GM18526 (cell line): ENCODE measurements around the gene LYRM7.

Experiments used
- POLR2A ChIP-seq: IDR thresholded peaks from 3 replicates; pipeline ENCODE4 v1.6.1; 2011; ENCODE audit not compliant: insufficient read length; ENCODE audit errors: extremely low read depth

The LYRM7 gene

DNA sequence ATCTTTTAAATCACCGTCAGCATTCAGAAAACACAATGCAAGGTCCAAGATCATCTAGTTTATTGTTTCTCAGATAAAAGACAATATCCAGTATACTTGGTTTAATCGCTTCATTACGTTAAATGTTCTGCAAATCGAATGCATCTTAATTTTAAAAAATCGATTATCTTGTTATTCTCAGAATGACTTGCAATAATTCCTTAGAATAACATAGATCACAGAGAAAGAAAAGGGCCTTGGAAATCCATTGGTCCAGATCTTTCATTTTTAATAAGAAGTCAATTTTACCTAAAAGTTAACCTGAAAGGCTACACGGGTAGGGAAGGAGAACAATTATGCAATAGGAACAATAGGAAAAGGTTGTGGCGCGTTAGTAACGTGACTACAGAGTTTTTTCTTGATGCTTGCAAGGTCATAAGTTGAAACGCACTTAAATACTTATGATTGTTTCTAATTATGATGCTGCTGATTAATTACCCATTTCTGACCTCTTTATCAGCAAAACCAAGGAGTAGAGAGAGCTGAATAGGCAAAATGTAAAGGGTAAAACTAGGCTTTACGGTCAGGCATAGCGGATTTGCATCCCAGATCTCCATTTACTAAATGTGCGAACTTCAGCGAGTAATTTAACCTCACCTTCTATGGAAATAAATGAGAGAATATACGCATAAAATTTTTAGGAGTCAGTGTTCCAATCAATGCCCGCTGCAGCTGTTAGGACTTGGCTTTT is 769 bp upstream of the LYRM7 start:
- TF ChIP-seq POLR2A = no peak

- no peak for TF ChIP-seq POLR2A
These were observed 599 bp downstream of the LYRM7 start for GRCh38 chr5:131171276-131171810.

DNA sequence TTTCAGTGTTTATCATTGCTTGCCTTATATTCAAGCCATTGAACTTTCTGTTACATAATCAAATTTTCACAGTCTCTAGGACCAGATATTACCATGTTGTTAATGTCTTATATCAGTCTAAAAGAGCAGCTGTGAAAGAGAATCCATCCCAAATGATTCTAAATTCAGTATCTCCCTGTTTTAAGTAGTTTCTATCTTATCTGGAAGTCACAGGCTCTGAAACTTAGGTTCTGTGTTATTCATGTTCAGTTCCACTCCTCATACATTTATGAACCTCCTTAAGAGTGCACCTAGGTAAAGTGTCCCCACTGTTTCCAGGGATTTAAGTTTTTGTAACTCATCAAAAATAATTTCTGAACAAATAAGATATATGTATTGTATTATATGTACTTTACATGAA is 9.7 kb downstream of the LYRM7 start:
- no peak for TF ChIP-seq POLR2A

GRCh38 chr5:131182839-131183238 is 12.1 kb downstream of the LYRM7 start:
- TF ChIP-seq POLR2A = no peak

- no peak for TF ChIP-seq POLR2A
These were observed 14.9 kb downstream of the LYRM7 start for GRCh38 chr5:131185523-131186104.

GRCh38 chr5:131186561-131187256 is 16.0 kb downstream of the LYRM7 start:
- no peak for TF ChIP-seq POLR2A

DNA sequence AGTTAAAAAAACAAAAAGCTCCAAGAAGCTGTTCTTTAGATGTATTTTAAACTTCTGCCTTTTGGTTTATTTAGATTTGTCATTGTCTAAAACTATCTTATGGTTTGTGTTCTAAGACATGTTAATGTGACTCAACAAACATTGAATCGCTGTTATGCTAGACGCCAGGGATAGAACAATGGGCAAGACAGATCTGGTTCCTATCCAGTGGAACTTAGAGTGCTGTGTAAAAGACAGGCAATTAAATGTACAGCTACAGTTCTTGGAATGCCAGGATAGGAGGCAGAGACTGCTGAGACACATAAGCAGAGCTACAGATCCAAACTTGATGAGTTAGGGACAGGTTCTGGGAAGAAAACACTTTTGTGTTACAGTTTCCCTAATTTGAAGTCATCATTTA is 22.4 kb downstream of the LYRM7 start:
- TF ChIP-seq POLR2A = no peak

DNA sequence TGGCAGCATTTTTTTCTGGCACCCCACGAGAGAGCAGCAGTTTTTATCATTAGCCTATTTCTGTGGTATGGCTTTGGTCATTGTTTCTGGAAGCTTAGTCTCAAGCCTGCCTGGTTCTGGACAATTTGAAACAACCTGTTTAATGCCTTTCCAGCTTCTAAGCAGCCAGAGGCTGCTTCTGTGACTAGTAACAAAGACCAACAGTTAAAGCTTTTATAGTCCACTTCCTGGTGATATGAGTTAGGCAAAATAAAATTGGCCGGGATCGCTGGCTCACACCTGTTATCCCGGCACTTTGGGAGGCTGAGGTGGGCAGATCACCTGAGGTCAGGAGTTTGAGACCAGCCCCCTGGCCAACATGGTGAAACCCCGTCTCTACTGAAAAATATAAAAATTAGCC is 24.0 kb downstream of the LYRM7 start:
- TF ChIP-seq POLR2A = no peak

DNA sequence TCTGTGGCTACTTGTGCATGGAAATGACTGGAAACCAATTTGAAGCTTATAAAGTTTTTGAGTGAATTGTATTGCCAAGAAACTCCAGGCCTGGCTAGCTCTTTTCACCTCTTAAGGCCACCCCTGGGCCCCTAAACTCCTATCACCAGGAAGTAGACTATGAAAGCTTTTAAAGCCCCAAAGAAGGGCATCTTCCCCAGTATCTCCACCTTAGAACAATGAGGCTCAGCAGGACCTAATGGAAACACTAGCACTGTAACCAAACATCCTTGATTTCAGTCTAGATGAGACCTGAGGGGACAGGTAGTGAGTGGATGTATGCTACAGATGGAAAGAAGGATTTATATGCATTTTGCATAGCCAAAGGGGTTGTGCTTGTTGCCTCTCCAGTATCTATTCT is 25.0 kb downstream of the LYRM7 start:
- TF ChIP-seq POLR2A = no peak

GRCh38 chr5:131196331-131196730 is 25.6 kb downstream of the LYRM7 start:
- TF ChIP-seq POLR2A = no peak

DNA sequence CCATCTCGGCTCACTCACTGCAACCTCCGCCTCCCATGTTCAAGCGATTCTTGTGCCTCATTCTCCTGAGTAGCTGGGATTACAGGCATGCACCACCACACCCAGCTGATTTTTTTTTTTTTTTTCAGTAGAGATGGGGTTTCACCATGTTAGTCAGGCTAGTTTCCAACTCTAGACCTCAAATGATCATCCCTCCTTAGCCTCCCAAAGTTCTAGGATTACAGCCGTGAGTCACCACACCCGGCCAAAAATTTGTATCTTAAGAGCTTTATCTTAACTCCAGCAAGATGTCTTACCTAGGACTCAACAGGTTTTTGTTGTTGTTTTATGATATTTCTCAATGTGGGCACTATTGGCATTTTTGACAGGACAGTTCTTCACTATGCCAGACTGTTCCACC is 27.9 kb downstream of the LYRM7 start:
- TF ChIP-seq POLR2A = no peak

DNA sequence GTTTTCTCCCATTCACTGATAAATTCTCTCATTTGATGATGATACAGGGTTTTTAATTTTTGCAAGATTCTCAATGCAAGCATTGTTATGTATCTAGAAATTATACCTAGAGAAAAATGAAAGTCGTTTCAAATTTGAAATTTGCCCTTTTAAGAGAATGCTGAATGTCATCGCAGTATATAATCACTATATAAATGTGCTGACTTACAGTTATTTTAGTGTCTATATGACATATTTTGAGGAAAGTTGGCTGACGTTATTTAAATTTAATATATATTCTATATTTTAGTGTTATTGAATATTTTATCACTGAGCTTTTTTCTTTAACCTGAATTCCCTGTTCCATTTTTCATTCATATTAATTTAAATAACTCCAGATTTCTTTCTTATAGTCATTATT is 29.8 kb downstream of the LYRM7 start:
- no peak for TF ChIP-seq POLR2A

- TF ChIP-seq POLR2A = no peak
These were observed 34.2 kb downstream of the LYRM7 start for GRCh38 chr5:131204964-131205363.

GRCh38 chr5:131206061-131206460 is 35.3 kb downstream of the LYRM7 start:
- TF ChIP-seq POLR2A = no peak

GRCh38 chr5:131206772-131207171 is 36.0 kb downstream of the LYRM7 start:
- TF ChIP-seq POLR2A = no peak

DNA sequence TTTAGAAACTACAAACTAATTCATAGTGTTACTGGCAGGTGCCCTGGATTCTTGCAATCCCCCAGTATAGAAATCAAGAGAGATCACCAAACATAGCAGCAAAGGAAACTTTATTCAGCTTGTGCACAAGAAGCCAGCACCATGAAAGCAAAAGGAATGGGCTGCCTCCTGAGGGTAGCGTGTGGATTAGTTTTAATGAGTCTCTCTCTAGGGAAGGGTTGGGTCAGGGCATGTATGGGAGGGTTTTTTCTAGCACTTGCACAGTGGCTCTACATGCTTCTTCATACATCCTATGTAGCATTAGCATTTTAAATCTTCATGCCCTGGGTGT is 38.4 kb downstream of the LYRM7 start:
- no peak for TF ChIP-seq POLR2A
